OCI-LY7 (cell line): ENCODE measurements around the gene ASMT.

Experiments used
- CTCF ChIP-seq: fragments of 200-600 bp; sonication (generic); conservative IDR thresholded peaks from 2 replicates; pipeline ENCODE4 v1.5.1; 2014; ENCODE audit warnings: mild to moderate bottlenecking, antibody characterized with exemption, low read length, moderate library complexity, mixed read lengths
- EZH2phosphoT487 ChIP-seq: fragments of 200-600 bp; sonication (generic); IDR thresholded peaks from 2 replicates; pipeline ENCODE4 v1.6.1; 2018; ENCODE audit warnings: low read depth, borderline replicate concordance, mild to moderate bottlenecking, mixed run types, antibody characterized with exemption, low read length, moderate library complexity, mixed read lengths

DNA sequence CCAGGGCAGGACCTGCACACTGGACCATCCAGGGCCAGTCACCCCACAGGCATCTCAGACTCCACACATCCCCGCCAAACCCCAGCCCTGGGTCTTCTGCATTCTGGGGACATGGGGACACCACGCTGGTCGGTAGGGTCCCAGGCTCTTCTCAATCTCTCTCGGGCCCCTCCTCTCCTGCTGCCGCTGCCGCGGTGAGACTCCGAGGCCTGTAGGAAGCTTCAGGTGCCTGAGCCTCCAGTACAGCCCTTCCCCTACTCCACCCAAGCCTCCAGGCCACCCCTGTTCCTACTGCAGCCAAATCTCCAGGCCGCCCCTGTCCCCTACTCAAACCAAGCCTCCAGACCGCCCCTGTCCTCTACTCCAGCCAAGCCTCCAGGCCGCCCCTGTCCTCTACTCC, 5.5 kb upstream of the ASMT start:
- no peak for TF ChIP-seq CTCF
- TF ChIP-seq EZH2phosphoT487 = no peak
